H1 (cell line): ENCODE results near the gene CAMK2A. TPM values are rescaled to one million over a fixed set of nuclear protein-coding genes. Genes with fewer than 3 reads are reported as not detected.

Experiments
- CTCF ChIA-PET: fragments of 300-600 bp; sonication (Branson Sonifier 250); formaldehyde crosslinking; loops from one replicate; lab custom pipeline; 2021; ENCODE audit not compliant: partially characterized antibody; lab: Charles Lee
- POLR2A ChIA-PET: fragments of 300-600 bp; sonication (Branson Sonifier 250); formaldehyde crosslinking; loops from one replicate; lab custom pipeline; 2021; ENCODE audit warnings: inconsistent platforms; ENCODE audit not compliant: partially characterized antibody; lab: Charles Lee
- DNase-seq, 2 experiments: peaks; one replicate each; pipeline versions ENCODE4 v3.0.0 to v3.0.0-alpha.2; 2010 to 2022; ENCODE audit warnings: low spot score in 2 of 2, low read depth in 1 of 2, mixed read lengths in 1 of 2
- FAIRE-seq: peaks from 2 replicates; lab custom pipeline; 2011; peaks lifted over from hg19 to GRCh38; lab: Jason Lieb, UNC
- H2AFZ ChIP-seq: 2 replicates; pipeline ENCODE4 v1.8.1; 2012; ENCODE audit warnings: low read length, inconsistent platforms
- H2AK5ac ChIP-seq: 2 replicates; pipeline ENCODE4 v1.6.1; 2013; ENCODE audit warnings: low read depth, low read length
- H2BK120ac ChIP-seq: replicated peaks from 2 replicates; pipeline ENCODE3; 2013; ENCODE audit warnings: low read depth, low read length, inconsistent platforms
- H2BK12ac ChIP-seq: 2 replicates; pipeline ENCODE4 v1.6.1; 2013; ENCODE audit warnings: low read depth, low read length
- H2BK15ac ChIP-seq: 2 replicates; pipeline ENCODE4 v1.6.1; 2013; ENCODE audit warnings: low read length
- H2BK20ac ChIP-seq: 2 replicates; pipeline ENCODE4 v1.6.1; 2013; ENCODE audit warnings: low read length
- H2BK5ac ChIP-seq: 2 replicates; pipeline ENCODE4 v1.6.1; 2013; ENCODE audit warnings: low read depth, low read length
- H3K14ac ChIP-seq: 2 replicates; pipeline ENCODE4 v1.6.1; 2013; ENCODE audit warnings: inconsistent platforms; ENCODE audit not compliant: insufficient read length
- H3K18ac ChIP-seq: 2 replicates; pipeline ENCODE4 v1.6.1; 2013; ENCODE audit warnings: low read length; ENCODE audit errors: extremely low read depth
- H3K23ac ChIP-seq: 2 replicates; pipeline ENCODE4 v1.6.1; 2013; ENCODE audit warnings: inconsistent platforms; ENCODE audit not compliant: insufficient read length
- H3K23me2 ChIP-seq: 2 replicates; pipeline ENCODE4 v1.6.1; 2013; ENCODE audit warnings: low read depth, low read length
- H3K27ac ChIP-seq: 2 replicates; pipeline ENCODE4 v1.6.1; 2011; ENCODE audit warnings: low read depth, low read length, inconsistent platforms
- H3K27me3 ChIP-seq, 4 experiments: replicated peaks in 1 of 4; 1 replicate in 1 of 4; 2 replicates in 3 of 4; pipeline versions ENCODE4 v1.6.1 to v1.8.1; 2011 to 2013; ENCODE audit warnings: low read length in 3 of 4, mild to moderate bottlenecking in 3 of 4, inconsistent platforms in 2 of 4, mixed read lengths in 2 of 4, moderate library complexity in 1 of 4; ENCODE audit not compliant: control insufficient read depth in 3 of 4, insufficient read depth in 3 of 4; ENCODE audit errors: extremely low read depth in 1 of 4
- H3K36me3 ChIP-seq, 4 experiments: 2 replicates each; pipeline versions ENCODE4 v1.6.1 to v1.8.1; 2011 to 2013; ENCODE audit warnings: mild to moderate bottlenecking in 4 of 4, low read length in 3 of 4, moderate library complexity in 2 of 4, control low read depth in 1 of 4, inconsistent platforms in 1 of 4; ENCODE audit not compliant: insufficient read depth in 4 of 4, control insufficient read depth in 2 of 4
- H3K4ac ChIP-seq: replicated peaks from 2 replicates; pipeline ENCODE3; 2013; ENCODE audit warnings: low read length, low read depth, mixed read lengths, inconsistent platforms; ENCODE audit not compliant: insufficient read length
- H3K4me1 ChIP-seq, 4 experiments: replicated peaks in 1 of 4; 1 replicate in 1 of 4; 2 replicates in 3 of 4; pipeline versions ENCODE4 v1.6.1 to v1.8.1; 2011 to 2013; ENCODE audit warnings: low read length in 3 of 4, inconsistent platforms in 2 of 4, mixed read lengths in 1 of 4; ENCODE audit not compliant: insufficient read depth in 4 of 4, control insufficient read depth in 3 of 4
- H3K4me2 ChIP-seq, 2 experiments: 2 replicates each; pipeline versions ENCODE4 v1.6.1 to v1.8.1; 2011 to 2013; ENCODE audit warnings: low read depth in 2 of 2, low read length in 2 of 2, control low read depth in 1 of 2, inconsistent platforms in 1 of 2, mild to moderate bottlenecking in 1 of 2; ENCODE audit not compliant: insufficient read depth in 1 of 2
- H3K4me3 ChIP-seq, 4 experiments: fragments of 200-600, 300-600 bp in 1 of 4; sonication (generic), shearing (Covaris generic), sonication (Bioruptor Twin) in 1 of 4; 2 replicates each; pipeline versions ENCODE4 v1.5.1 to v1.8.1; 2011 to 2016; ENCODE audit warnings: low read length in 4 of 4, low read depth in 3 of 4, control low read depth in 2 of 4, inconsistent platforms in 2 of 4, mild to moderate bottlenecking in 2 of 4, mixed read lengths in 1 of 4, moderate library complexity in 1 of 4; ENCODE audit not compliant: insufficient read depth in 2 of 4; ENCODE audit errors: extremely low read depth in 1 of 4
- H3K56ac ChIP-seq: replicated peaks from 2 replicates; pipeline ENCODE3; 2013; ENCODE audit warnings: low read depth, mild to moderate bottlenecking, mixed read lengths, low read length, inconsistent platforms; ENCODE audit not compliant: insufficient read length
- H3K79me1 ChIP-seq: 2 replicates; pipeline ENCODE4 v1.6.1; 2013; ENCODE audit warnings: low read depth, low read length, control low read depth
- H3K79me2 ChIP-seq, 2 experiments: 2 replicates each; pipeline versions ENCODE4 v1.6.1 to v1.8.1; 2012 to 2013; ENCODE audit warnings: low read length in 2 of 2, mild to moderate bottlenecking in 2 of 2, inconsistent platforms in 1 of 2; ENCODE audit not compliant: insufficient read depth in 2 of 2, control insufficient read depth in 1 of 2
- H3K9ac ChIP-seq, 4 experiments: replicated peaks in 1 of 4; 1 replicate in 1 of 4; 2 replicates in 3 of 4; pipeline versions ENCODE4 v1.6.1 to v1.8.1; 2011 to 2013; ENCODE audit warnings: low read depth in 3 of 4, low read length in 3 of 4, control low read depth in 2 of 4, mild to moderate bottlenecking in 2 of 4, moderate library complexity in 2 of 4, inconsistent platforms in 1 of 4; ENCODE audit errors: extremely low read depth in 1 of 4
- H3K9me3 ChIP-seq, 2 experiments: 2 replicates each; pipeline versions ENCODE4 v1.6.1 to v1.8.1; 2012 to 2013; ENCODE audit warnings: mild to moderate bottlenecking in 2 of 2, moderate library complexity in 2 of 2, control low read depth in 1 of 2, inconsistent platforms in 1 of 2, low read depth in 1 of 2, low read length in 1 of 2, mixed read lengths in 1 of 2; ENCODE audit not compliant: insufficient read depth in 2 of 2
- H4K20me1 ChIP-seq, 2 experiments: replicated peaks in 1 of 2; 2 replicates each; pipeline versions ENCODE3 to v1.8.1; 2011 to 2013; ENCODE audit warnings: inconsistent platforms in 2 of 2, low read length in 2 of 2, mild to moderate bottlenecking in 1 of 2; ENCODE audit not compliant: insufficient read depth in 2 of 2, control insufficient read depth in 1 of 2
- H4K5ac ChIP-seq: 2 replicates; pipeline ENCODE4 v1.6.1; 2013; ENCODE audit warnings: low read length, low read depth, mixed read lengths, inconsistent platforms; ENCODE audit not compliant: insufficient read length
- H4K8ac ChIP-seq: 2 replicates; pipeline ENCODE4 v1.8.0; 2013; ENCODE audit warnings: mild to moderate bottlenecking, moderate library complexity, low read length, inconsistent platforms; ENCODE audit not compliant: insufficient read depth; ENCODE audit errors: extremely low read depth
- H4K91ac ChIP-seq: replicated peaks from 2 replicates; pipeline ENCODE3; 2013; ENCODE audit warnings: low read length, mixed read lengths, inconsistent platforms; ENCODE audit not compliant: insufficient read length
- CTCF ChIP-seq, 3 experiments: IDR thresholded peaks; 1 replicate in 2 of 3; 2 replicates in 1 of 3; pipeline versions ENCODE4 v1.5.1 to v1.6.1; 2011; ENCODE audit warnings: low read length in 3 of 3, mild to moderate bottlenecking in 3 of 3, inconsistent platforms in 2 of 3, low read depth in 1 of 3, moderate library complexity in 1 of 3; ENCODE audit not compliant: insufficient read depth in 1 of 3; ENCODE audit errors: control extremely low read depth in 1 of 3
- KDM1A ChIP-seq: fragments of 200-600, 300-600 bp; sonication (generic); IDR thresholded peaks from 2 replicates; pipeline ENCODE4 v1.7.1; 2016; ENCODE audit warnings: mild to moderate bottlenecking, low read length, borderline replicate concordance
- RFX5 ChIP-seq: IDR thresholded peaks from 2 replicates; pipeline ENCODE4 v1.6.1; 2011; ENCODE audit warnings: low read depth, low read length, improper control_type of control experiment, borderline replicate concordance
- WGBS, 2 experiments: shearing (Covaris generic) in 1 of 2; methylation state at CpG; one replicate each; pipeline versions ENCODE4 v1.1.6 to v1.1.7; 2013 to 2015; ENCODE audit warnings: low lambda C conversion rate in 2 of 2, mixed read lengths in 2 of 2, inconsistent platforms in 1 of 2, low coverage in 1 of 2, missing lambda C conversion rate in 1 of 2; ENCODE audit not compliant: insufficient replicate concordance in 2 of 2, insufficient coverage in 1 of 2, insufficient read length in 1 of 2; ENCODE audit errors: extremely low coverage in 1 of 2, missing lambda C conversion rate in 1 of 2; 5-methylcytosine and 5-hydroxymethylcytosine counted together
- polyA plus RNA-seq, 7 experiments: library from polyadenylated mRNA; depleted of rRNA in 3 of 7; stranded (reverse) in 5 of 7; unstranded in 2 of 7; fragments of >200 nt in 5 of 7; fragments of 200-250 nt in 2 of 7; gene quantifications; 1 replicate in 5 of 7; 2 replicates in 1 of 7; 4 replicates in 1 of 7; pipeline versions ENCODE4 v1.2.1 to v1.2.3, GENCODE V29; 2011 to 2013; ENCODE audit warnings: missing spikeins in 2 of 7, mixed read lengths in 2 of 7
- total RNA-seq: library from RNA; stranded (reverse); fragmentation: NEBNext Ultra II Directional; extraction: Animal tissue kit (Norgen Biotek cat#: 25700); gene quantifications from 2 replicates; pipeline ENCODE4 v1.2.1, GENCODE V29; 2021

Gene CAMK2A
- total and polyA plus RNA-seq, 2 of the 8 experiments (the other 6 are each of a cell fraction or from before 2014, with no cell fraction given) = 0.20 to 0.28 TPM

- POLR2A ChIA-PET = interaction anchor here (1.1 to 1.9 kb wide), 3 partner anchors 14 to 30 kb away, joined by 3 to 5 read pairs (median 4); no protein-coding TSS in a partner anchor
- H4K8ac ChIP-seq = peak overlapping the region; percentile 54; the same call in 1 of the 2 replicates
Observed at GRCh38 chr5:150206098-150206778, 83.3 kb downstream of the CAMK2A start.

More at GRCh38 chr5:150206098-150206778, 83.3 kb downstream of the CAMK2A start:
- H2BK120ac ChIP-seq = no peak overlapping the region
- H4K20me1 ChIP-seq = no peaks in the 10 kb centered on the region
- H4K91ac ChIP-seq = no peak overlapping the region
- no peaks in the 10 kb centered on the region for H3K9me3 ChIP-seq
- H3K14ac ChIP-seq = no peak overlapping the region
- FAIRE-seq (no peak), DNase-seq (no peak)
- no peak overlapping the region for H3K56ac ChIP-seq
- H3K4ac ChIP-seq = no peak overlapping the region
- H3K4me2 ChIP-seq = no peak overlapping the region
- 0 out of 2 replicates have a peak overlapping the region, but pooled peaks have one; percentile 28 for H2AK5ac ChIP-seq
- H3K36me3 ChIP-seq = no peaks in the 10 kb centered on the region
- 92% methylated on average over 6 of the region's 6 CpGs; no CpG with 5 or more reads in 1 of the 2 experiments for WGBS, 2 experiments
- H3K9ac ChIP-seq = no peak overlapping the region; a peak in 1 of 7 replicates
- H2BK12ac ChIP-seq = 0 out of 2 replicates have a peak overlapping the region, but pooled peaks have one; percentile 43
- no peak overlapping the region for H2BK15ac ChIP-seq
- H3K27ac ChIP-seq = no peak overlapping the region
- H3K79me1 ChIP-seq = no peaks in the 10 kb centered on the region
- H3K27me3 ChIP-seq = peaks cover 0 to 3% (median 0%) of the 10 kb centered on the region in 4 experiments; a peak in 2 of 7 replicates
- H3K23me2 ChIP-seq = no peaks in the 10 kb centered on the region
- H3K18ac ChIP-seq = peak overlapping the region; percentile 4; the same call in 1 of the 2 replicates
- no peaks in the 10 kb centered on the region for H3K79me2 ChIP-seq
- H4K5ac ChIP-seq = no peak overlapping the region
- no peak overlapping the region for H2AFZ ChIP-seq
- H2BK5ac ChIP-seq = no peak overlapping the region; the same call in 1 of the 2 replicates
- no peak overlapping the region for H2BK20ac ChIP-seq
- CTCF ChIA-PET = interaction anchor here (0.6 to 23.7 kb wide), 15 partner anchors 8 to 1323 kb away, joined by 3 to 406 read pairs (median 4); partner anchors contain the start of genes CDX1, PDGFRB and SLC6A7
- no peak overlapping the region for H3K4me3 ChIP-seq
- H3K4me1 ChIP-seq = peaks cover 6 to 33% (median 19%) of the 10 kb centered on the region in 4 experiments
- TF ChIP-seq CTCF (IDR thresholded peaks at IDR 0.05; ENCODE audit: control extremely low read depth in 1 of 3, insufficient read depth in 1 of 3, low read depth in 1 of 3, low read length in 3 of 3) = peak in 1 of 3 experiments; percentile 1; a peak in 2 of 4 replicates
- no peak for TF ChIP-seq RFX5
- peak; percentile 68; the same call in 1 of the 2 replicates for TF ChIP-seq KDM1A
- H3K23ac ChIP-seq = no peak overlapping the region
